ENCODE data around the gene ING1.
A peak's percentile ranks its signal among the peaks of the same experiment; 100 is the strongest.
"Not testable (repeated sequence)": the region's sequence is repeated elsewhere in the genome, so short reads cannot be mapped to it uniquely, and the experiment has no call there.

Gene ING1, protein sequence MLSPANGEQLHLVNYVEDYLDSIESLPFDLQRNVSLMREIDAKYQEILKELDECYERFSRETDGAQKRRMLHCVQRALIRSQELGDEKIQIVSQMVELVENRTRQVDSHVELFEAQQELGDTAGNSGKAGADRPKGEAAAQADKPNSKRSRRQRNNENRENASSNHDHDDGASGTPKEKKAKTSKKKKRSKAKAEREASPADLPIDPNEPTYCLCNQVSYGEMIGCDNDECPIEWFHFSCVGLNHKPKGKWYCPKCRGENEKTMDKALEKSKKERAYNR

DNA sequence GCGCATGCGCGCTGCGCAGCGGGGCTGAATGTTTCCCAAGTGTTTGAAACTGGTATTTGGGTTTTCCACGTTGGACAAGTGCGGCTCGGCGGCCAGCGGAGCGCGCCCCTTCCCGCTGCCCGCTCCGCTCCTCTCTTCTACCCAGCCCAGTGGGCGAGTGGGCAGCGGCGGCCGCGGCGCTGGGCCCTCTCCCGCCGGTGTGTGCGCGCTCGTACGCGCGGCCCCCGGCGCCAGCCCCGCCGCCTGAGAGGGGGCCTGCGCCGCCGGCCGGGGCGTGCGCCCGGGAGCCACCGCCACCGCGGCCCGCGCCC, at the start of gene ING1:
Gene ING1, plus strand, starts transcription at position 59 of the 311 bp plus-strand sequence. CDS start 450 bp downstream, outside the sequence.
- DNase-seq (ENCODE audit: low read depth in 1 of 2, low spot score in 1 of 2), result no peak

DNA sequence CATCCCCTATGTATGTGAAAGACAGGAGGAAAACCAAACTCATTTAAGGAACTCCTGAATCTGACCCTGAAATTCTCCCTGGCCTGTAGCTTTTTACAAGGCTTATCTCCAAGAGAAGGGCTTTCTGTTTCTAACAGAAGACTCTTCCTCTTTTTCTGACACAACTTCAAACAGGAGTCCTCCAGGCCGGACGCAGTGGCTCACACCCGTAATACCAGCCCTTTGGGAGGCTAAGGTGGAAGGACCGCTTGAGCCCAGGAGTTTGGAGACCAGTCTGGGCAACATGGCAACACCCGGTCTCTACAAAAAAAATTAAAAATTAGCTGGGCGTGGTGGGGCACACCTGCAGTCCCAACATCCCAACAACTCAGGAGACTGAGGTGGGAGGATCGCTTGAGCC, 49.5 kb upstream of the ING1 start:
- no peak for DNase-seq (ENCODE audit: low read depth in 1 of 2, low spot score in 1 of 2)

DNA sequence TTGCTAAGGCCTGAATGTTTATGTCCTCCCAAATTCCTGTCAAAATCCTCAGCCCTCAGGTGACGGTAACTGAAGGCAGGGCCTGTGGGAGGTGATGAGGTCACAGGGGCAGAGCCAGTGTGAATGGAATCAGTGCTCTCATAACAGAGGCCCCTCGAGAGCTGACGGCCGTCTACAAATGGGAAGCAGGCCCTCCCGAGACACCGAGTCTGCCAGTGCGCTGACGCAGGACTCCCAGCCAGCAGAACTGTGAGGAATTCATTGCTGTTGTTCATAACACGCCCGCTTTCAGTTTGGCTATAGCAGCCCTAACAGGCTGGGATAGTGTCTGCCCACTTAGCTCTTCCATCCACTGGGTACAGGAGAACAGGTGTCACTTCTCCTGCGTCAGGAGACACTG, 48.8 kb upstream of the ING1 start:
- DNase-seq (ENCODE audit: low read depth in 1 of 2, low spot score in 1 of 2), result no peak

DNA sequence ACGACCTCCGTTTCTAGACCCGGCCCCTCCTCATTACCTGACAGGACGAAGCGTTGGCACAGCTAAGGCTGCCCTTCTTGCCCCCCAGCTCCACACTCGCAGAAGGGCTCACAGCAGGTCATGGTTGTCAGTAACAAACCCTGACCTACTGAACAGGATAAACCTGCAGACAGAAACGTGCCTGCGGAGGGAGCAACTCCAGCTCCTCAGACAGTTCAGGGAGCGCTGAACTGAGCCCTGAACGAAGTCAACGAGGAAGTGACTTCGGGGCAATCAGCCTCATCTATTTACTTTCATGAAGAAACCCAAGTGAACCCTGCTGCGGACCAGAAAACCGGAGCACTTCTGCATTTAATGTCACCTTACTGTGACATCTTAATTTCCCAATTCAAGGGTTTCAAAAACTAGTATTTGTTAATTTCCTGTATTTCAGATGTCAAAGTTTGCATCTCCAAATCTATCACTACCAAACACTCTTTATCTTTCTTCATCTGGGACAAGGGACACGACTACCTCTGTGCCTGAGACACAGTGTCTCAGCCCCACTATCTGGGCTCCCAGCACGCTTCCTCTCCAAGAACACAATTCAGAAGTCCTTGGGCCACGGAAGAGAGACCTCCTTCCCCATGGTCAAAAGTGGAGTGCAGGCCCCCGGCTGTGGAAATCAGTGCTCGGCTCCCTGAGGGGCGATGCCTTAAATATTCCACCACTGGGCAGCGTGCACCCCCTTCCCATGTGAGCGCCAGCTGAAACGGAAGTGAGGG, 47.8 kb upstream of the ING1 start:
- DNase-seq (ENCODE audit: low read depth in 1 of 2, low spot score in 1 of 2), result no peak

DNA sequence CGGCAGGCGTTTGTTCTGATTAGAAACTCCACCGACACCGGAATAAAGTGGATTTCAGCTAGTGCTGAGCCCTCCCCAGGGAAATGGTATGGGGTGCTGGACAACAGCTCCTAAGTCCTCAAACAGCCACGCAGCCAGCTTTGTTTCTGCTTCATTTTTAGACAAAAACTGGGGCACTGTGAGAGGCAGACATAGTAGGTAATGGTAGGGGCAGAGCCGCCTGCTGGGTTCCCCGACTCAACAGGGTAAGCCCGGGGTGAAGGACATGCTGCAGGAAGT, 47.3 kb upstream of the ING1 start:
- DNase-seq (ENCODE audit: low read depth in 1 of 2, low spot score in 1 of 2), result no peak

DNA sequence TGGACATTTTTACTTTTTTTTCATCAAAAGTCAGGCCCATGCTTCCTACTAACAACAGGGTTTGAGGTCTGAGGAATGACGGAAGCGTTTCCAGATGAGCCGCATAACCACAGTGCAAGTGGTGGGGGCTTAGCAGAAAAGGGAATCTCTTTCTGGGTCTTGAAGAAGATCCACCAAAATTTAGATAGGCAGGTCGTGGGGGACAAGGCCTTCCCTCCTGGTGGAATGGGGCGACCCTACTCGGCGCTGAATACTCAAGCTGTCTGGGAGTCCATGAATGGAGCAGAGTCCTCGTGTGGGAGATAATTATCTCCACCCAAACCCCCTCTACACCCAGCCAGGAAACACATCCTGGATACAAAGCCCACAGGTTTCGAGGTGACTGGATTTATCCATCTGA, 44.5 kb upstream of the ING1 start:
- DNase-seq (ENCODE audit: low read depth in 1 of 2, low spot score in 1 of 2), result no peak

DNA sequence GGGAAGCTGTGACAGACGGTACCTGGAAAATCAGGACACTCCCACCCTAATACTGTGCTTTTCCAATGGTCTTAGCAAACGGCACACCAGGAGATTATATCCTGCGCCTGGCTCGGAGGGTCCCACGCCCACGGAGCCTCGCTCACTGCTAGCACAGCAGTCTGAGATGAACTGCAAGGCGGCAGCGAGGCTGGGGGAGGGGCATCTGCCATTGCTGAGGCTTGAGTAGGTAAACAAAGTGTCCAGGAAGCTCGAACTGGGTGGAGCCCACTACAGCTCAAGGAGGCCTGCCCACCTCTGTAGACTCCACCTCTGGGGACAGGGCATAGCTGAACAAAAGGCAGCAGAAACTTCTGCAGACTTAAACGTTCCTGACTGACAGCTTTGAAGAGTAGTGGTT, 43.7 kb upstream of the ING1 start:
- not testable (repeated sequence) for DNase-seq (ENCODE audit: low read depth in 1 of 2, low spot score in 1 of 2)

DNA sequence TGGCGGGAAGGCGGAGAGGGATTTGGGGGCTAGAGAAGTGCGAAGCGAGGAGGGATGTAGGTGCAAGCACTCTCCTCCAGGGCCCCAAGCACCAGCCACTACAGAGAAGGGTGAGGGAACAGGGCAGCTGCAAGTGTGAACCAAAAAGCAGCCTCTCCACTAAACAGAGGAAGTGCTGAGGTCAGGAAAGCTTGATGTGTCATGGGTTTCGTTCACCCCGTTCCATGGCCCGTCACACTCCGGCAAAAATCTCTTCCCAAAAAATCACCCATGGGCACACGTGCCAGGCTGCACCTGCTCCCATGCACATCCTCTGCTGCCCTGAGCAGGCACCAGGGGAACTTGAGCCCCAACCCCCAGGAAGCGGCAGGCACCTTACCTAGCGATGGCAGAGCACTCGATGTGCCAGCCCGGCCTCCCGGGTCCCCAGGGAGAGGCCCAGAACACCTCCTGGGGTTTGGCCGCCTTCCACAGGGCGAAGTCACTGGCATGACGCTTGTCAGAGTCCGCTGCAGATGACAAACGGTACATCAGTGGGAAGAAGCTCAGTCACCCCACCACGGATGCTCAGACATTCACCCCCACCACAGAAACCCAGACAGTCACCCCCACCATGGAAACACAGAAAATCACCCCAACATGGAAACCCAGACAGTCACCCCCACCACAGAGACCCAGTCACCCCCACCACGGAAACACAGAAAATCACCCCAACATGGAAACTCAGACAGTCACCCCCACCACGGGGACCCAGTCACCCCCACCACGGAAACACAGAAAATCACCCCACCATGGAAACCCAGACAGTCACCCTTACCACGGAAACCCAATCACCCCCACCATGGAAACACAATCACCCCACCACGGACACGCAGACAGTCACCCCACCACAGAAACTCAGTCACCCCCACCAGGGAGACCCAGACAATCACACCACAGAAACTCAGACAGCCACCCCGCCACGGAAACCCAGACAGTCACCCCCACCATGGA, 36.6 kb upstream of the ING1 start:
- peak in 1 of 2 donors; percentile 24 for DNase-seq (ENCODE audit: low read depth in 1 of 2, low spot score in 1 of 2)

DNA sequence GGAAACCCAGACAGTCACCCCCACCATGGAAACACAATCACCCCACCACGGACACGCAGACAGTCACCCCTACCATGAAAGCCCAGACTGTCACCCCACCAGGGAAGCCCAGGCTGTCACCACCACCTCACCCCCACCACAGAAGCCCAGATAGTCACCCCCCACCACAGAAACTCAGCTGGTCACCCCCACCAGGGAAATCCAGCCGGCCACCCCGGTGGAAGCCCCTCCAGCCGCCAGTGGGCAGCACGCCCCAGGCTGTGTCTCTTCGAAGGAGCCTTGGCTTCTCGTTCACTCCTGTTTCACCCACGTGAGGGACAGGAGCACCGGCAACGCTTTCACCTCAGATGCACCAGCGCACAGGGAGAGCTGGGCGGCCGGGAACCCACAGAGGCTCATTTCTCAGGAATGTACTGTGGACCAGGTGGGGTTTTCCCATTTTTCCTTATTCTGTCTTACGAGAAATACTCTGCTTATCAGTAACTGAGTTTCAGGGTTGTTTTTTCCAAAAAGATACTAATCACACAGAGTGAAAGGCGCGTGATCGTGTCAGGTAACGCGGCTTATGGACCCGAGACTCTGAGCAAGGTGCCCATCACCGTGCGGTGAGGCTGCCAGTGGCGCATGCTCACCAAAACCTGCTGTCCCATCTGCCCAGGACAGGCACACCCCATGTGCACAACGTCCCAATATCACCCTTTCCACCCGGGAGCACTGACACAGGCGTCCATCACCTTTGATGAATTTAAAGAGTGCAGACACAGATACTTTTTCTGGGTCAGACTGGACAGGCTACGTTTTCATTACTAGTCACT, 35.6 kb upstream of the ING1 start:
- DNase-seq (ENCODE audit: low read depth in 1 of 2, low spot score in 1 of 2), result no peak

DNA sequence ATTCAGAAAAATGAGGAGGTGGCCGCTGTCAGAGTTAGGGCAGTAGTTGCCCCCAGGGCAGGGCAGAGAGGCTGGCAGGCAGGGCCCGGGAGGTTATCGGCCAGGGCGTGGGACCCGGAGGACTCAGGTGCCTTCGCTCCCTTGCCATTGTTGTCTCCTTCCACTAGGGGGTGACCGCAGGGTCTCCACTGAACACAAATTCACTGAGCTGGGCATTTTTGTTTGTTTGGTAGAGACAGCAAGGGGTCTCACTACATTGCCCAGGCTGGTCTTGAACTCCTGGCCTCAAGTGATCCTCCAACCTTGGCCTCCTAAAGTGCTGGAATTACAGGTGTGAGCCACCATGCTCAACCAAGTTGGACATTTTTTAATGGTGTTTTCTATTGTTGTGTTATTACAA, 32.6 kb upstream of the ING1 start:
- no peak for DNase-seq (ENCODE audit: low read depth in 1 of 2, low spot score in 1 of 2)

DNA sequence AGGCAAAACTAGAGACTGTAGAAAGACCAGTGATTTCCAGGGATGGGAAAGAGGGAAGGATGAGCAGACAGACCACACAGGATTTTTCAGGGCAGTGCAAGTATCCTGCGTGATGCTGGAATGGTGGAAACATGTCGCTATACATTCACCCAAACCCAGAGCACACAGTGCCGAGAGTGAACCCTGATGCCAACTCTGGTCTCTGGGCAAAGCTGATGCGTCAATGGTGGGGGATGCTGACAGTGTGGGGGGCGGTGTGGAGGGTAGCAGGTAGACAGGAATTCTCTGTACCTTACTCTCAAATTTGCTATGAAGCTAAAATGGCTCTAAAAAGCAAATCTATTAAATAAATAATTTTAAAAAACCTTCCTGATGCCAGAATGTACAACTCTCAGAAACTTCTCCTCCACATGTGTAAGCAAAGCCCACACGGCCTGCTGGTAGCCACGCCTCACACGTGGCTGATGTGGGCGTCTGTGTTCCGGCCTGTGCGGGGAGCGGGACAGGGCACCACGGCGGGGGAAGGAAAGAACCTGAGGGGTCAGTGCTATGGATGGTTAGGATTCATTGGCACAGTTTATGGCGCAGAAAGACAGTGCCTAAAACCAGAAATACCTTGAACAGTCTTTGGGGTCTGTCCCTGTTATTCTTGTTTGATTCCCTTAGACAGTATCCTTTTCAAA, 31.5 kb upstream of the ING1 start:
- no peak for DNase-seq (ENCODE audit: low read depth in 1 of 2, low spot score in 1 of 2)

DNA sequence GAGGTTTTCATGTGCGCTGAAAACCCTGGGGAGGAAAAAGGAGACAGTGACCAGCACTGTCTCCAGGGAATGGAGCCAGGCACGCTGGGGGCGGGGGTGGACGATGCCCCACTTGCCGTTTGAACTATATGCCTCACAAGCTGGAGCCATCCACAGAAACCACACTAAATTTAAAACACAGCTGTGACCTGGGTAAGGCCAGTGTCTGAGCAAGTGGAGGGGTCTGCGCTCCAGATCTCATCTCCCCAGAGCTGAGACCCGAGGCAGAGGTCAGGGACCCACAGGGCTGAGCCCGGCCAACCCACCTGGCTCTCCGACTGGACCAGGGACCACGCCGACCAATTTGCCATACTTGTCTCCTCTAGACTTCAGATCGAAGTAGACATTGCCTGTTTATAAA, 30.8 kb upstream of the ING1 start:
- DNase-seq (ENCODE audit: low read depth in 1 of 2, low spot score in 1 of 2), result no peak

DNA sequence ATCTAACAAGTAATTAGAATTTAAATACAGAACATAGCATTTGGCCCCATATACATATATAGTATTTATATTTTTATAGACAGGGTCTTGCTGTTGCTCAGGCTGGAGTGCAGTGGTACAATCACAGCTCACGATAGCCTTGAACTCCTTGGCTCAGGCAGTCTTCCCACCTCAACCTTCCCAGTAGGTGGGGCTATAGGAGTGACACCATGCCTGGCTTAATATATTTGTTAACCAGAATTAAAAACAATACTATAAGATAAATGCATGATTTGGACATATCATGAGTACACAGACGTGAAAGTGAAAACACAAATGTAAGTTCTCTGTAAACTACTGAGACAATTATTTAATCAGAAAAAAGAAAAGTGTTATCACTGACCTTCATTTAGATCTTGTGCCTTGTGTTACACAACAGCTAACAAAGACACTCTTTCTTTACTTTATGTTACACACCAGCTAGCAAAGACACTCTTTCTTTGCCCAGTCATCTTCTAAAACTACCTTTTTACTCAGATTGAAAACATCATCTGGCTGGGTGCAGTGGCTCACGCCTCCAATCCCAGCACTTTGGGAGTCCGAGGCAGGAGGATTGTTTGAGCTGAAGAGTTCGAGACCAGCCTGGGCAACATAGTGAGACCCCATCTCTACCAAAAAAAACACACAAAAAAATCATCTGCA, 30.2 kb upstream of the ING1 start:
- DNase-seq (ENCODE audit: low read depth in 1 of 2, low spot score in 1 of 2), result no peak

DNA sequence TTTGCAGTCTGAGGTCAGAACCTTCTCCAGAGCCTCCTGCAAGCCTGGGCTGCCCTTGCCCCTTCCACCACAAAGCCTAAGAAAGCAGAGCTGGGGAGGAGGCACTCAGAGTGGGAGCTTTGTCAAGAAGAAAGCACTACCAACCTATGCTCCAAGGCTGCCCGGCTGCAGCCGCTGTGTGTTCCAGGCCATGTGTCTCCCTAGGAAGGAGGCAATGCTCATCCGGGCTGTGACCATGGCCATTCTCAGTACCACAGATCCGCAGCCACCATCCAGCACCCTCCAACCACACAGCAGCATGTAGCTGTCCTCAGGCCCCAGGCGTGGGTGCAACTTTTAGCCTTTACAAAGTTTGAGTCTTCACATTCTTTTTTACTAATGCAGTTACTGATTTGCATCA, 29.6 kb upstream of the ING1 start:
- DNase-seq (ENCODE audit: low read depth in 1 of 2, low spot score in 1 of 2), result no peak

DNA sequence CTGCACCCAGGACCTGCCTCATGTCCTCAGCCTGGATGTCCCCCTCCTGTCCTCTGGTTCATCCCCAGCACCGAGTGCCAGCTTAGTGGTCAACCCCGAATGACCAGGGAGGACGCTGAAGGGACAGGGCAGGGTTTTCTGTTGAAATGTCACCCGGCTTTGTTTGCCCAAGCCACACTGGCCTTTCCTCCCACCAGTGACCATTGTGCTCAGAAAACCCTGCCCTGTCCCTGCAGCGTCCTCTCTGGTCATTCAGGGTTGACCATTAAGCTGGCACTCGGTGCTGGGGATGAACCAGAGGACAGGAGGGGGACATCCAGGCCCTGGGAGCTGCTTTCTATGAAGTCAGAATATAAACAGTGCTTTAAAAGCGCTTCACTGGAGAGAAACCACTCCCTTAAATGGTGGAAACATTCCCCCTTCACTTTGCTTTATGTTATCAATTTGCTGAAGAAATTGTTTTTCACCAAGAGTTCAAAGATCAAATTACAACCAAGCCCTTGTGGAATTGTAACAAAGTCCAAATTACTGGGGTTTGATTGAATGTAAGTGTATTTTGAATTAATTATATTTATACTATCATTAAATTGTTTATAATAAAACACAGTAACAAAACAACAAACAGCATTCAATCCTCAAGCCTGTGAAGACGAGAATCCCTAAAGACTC, 29.0 kb upstream of the ING1 start:
- no peak for DNase-seq (ENCODE audit: low read depth in 1 of 2, low spot score in 1 of 2)

DNA sequence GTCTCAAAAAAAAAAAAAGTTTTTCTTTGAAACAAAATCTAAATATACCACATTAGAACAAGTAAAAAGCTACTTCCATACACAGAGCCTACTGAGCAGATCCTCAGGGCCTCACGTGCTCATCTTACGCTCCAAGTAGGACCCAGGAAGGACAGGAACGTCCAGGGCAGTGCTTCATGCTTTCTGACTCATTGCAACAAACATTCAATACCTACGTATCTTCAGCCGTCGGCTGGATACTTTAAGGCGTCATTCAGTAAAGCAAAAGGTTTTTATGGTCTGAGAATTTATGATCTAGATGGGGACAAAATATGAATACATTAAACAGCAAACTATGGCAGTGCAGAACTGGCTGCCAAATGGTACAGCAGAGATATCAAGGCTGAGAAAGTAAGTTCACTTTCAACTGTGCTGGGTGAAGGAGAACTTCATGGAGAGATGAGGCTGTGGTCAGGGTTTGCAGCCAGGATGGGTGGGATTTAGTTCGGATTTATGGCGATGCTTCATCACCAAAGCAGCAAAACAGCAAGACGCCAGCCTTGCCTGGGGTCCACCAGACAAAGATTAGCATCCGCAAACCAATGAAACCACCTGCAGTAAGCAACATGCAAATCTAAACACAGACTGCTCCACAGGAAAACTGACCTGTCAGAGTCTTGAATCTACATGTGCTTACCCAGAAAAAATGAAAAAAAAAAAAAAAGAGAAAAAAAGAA, 28.0 kb upstream of the ING1 start:
- DNase-seq (ENCODE audit: low read depth in 1 of 2, low spot score in 1 of 2), result no peak

DNA sequence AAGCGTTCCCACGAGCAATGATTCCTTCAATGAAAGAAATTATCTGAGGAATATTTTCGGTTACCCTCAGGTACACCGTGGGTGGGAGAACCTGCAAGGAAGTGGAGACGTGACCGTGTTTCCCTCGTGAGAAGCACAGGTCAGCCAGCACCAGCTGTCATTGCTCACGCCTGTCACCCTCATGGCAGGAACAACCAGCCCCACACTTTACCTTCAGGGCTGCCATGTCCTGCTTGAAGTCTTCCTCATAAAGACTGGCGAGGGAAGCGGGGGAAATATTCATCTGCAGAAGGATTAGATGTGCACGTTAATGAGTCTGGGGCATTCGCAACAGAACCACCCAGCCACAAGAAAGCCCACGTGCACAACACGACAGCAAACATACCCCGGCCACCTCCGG, 25.8 kb upstream of the ING1 start:
- no peak for DNase-seq (ENCODE audit: low read depth in 1 of 2, low spot score in 1 of 2)

DNA sequence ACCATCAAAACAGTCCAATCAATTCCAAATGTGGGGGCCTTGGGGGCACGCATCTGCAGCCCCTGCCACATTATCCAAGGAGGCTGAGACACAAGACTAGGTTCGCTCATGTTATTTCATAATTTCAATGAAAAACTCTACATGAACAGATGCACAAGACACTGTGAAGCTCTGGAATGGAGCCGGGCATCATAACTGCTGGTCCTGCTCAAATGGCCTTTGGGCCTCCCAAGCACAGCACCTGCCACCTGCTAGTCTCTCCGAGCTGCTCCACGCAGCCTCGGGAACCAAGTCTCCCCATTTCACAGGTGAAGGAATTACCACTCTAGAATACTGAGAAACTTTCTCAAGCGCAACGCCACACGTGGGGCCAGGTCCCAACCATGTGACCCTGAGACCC, 24.5 kb upstream of the ING1 start:
- DNase-seq (ENCODE audit: low read depth in 1 of 2, low spot score in 1 of 2), result no peak

DNA sequence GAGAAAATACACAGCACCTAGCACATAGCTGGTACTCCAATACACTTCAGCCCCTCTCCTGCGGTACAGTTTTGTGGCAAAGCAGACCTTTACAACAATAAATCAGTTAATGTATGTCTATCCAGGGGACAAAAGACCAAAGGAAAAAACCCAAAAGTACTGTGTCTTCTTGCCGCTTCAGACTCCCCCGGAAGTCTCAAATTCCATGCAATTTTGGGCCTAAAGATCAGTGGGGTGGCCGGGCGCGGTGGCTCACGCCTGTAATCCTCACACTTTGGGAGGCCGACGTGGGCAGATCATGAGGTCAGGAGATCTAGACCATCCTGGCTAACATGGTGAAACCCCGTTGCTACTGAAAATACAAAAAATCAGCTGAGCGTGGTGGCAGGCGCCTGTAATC, 23.8 kb upstream of the ING1 start:
- DNase-seq (ENCODE audit: low read depth in 1 of 2, low spot score in 1 of 2), result no peak

Data from activated CD4-positive, alpha-beta T cell treated with anti-CD3 and anti-CD28 coated beads, Interleukin-2, amount 50 U/mL, for 24 hours (primary cell).